ENCODE measurements around the gene HPS4.

The HPS4 gene

GRCh38 chr22:26437694-26438392, 45.7 kb downstream of the HPS4 start:
- Histone ChIP-seq H2AFZ (ENCODE audit: low read length) (no peak overlapping the region), H3K9me2 (replicated peaks; ENCODE audit: low read depth, low read length) (no peaks in the 10 kb centered on the region), H3K36me3 (ENCODE audit: insufficient read depth, low read length) (no peaks in the 10 kb centered on the region), H3K4me1 (ENCODE audit: insufficient read depth, low read length, poor library complexity, severe bottlenecking) (no peaks in the 10 kb centered on the region), H3K79me2 (ENCODE audit: insufficient read depth, low read length) (no peaks in the 10 kb centered on the region), H3F3A (ENCODE audit: low read depth) (no peaks in the 10 kb centered on the region), H3K4me2 (ENCODE audit: low read depth, low read length, poor library complexity, severe bottlenecking) (no peak overlapping the region), H3K4me3 (ENCODE audit: low read length, poor library complexity, severe bottlenecking) (no peak overlapping the region), H4K20me1 (ENCODE audit: insufficient read depth, low read length, poor library complexity, severe bottlenecking) (no peaks in the 10 kb centered on the region), H3K9me3 (ENCODE audit: insufficient read depth, low read depth, low read length) (no peaks in the 10 kb centered on the region), H3K9ac (ENCODE audit: low read depth, low read length, poor library complexity, severe bottlenecking) (no peak overlapping the region), H3K27me3 (ENCODE audit: insufficient read depth, low read length, poor library complexity, severe bottlenecking) (no peaks in the 10 kb centered on the region)
- TF ChIP-seq EZH2phosphoT487 (IDR thresholded peaks at IDR 0.05; ENCODE audit: borderline replicate concordance) (no peak), CTCF (conservative IDR thresholded peaks at IDR 0.05; ENCODE audit: low read length) (no peak)

GRCh38 chr22:26436903-26437515, 46.6 kb downstream of the HPS4 start:
- no peaks in the 10 kb centered on the region for H4K20me1 ChIP-seq (ENCODE audit: insufficient read depth, low read length, poor library complexity, severe bottlenecking)
- H3K79me2 ChIP-seq (ENCODE audit: insufficient read depth, low read length) = no peaks in the 10 kb centered on the region
- no peak overlapping the region for H2AFZ ChIP-seq (ENCODE audit: low read length)
- H3K9ac ChIP-seq (ENCODE audit: low read depth, low read length, poor library complexity, severe bottlenecking) = no peak overlapping the region
- H3K4me3 ChIP-seq (ENCODE audit: low read length, poor library complexity, severe bottlenecking) = no peak overlapping the region
- TF ChIP-seq CTCF (conservative IDR thresholded peaks at IDR 0.05; ENCODE audit: low read length) (no peak), EZH2phosphoT487 (IDR thresholded peaks at IDR 0.05; ENCODE audit: borderline replicate concordance) (no peak)
- no peaks in the 10 kb centered on the region for H3K36me3 ChIP-seq (ENCODE audit: insufficient read depth, low read length)
- no peaks in the 10 kb centered on the region for H3K9me3 ChIP-seq (ENCODE audit: insufficient read depth, low read depth, low read length)
- no peaks in the 10 kb centered on the region for H3F3A ChIP-seq (ENCODE audit: low read depth)
- H3K4me2 ChIP-seq (ENCODE audit: low read depth, low read length, poor library complexity, severe bottlenecking) = no peak overlapping the region
- H3K27me3 ChIP-seq (ENCODE audit: insufficient read depth, low read length, poor library complexity, severe bottlenecking) = no peaks in the 10 kb centered on the region
- H3K4me1 ChIP-seq (ENCODE audit: insufficient read depth, low read length, poor library complexity, severe bottlenecking) = no peaks in the 10 kb centered on the region
- H3K9me2 ChIP-seq (replicated peaks; ENCODE audit: low read depth, low read length) = no peaks in the 10 kb centered on the region

- Histone ChIP-seq H3K9me3 (ENCODE audit: insufficient read depth, low read depth, low read length) (no peaks in the 10 kb centered on the region), H3K27me3 (ENCODE audit: insufficient read depth, low read length, poor library complexity, severe bottlenecking) (no peaks in the 10 kb centered on the region), H3K4me2 (ENCODE audit: low read depth, low read length, poor library complexity, severe bottlenecking) (no peak overlapping the region), H3K4me3 (ENCODE audit: low read length, poor library complexity, severe bottlenecking) (no peak overlapping the region), H2AFZ (ENCODE audit: low read length) (no peak overlapping the region), H3K79me2 (ENCODE audit: insufficient read depth, low read length) (no peaks in the 10 kb centered on the region), H3K9ac (ENCODE audit: low read depth, low read length, poor library complexity, severe bottlenecking) (no peak overlapping the region), H3K4me1 (ENCODE audit: insufficient read depth, low read length, poor library complexity, severe bottlenecking) (peaks cover 11% of the 10 kb centered on the region), H3K36me3 (ENCODE audit: insufficient read depth, low read length) (no peaks in the 10 kb centered on the region), H4K20me1 (ENCODE audit: insufficient read depth, low read length, poor library complexity, severe bottlenecking) (no peaks in the 10 kb centered on the region), H3K9me2 (replicated peaks; ENCODE audit: low read depth, low read length) (no peaks in the 10 kb centered on the region), H3F3A (ENCODE audit: low read depth) (no peaks in the 10 kb centered on the region)
- no peak for TF ChIP-seq CTCF (conservative IDR thresholded peaks at IDR 0.05; ENCODE audit: low read length)
- TF ChIP-seq EZH2phosphoT487 (IDR thresholded peaks at IDR 0.05; ENCODE audit: borderline replicate concordance) = no peak
Measured at GRCh38 chr22:26435327-26436093, 48.1 kb downstream of the HPS4 start.
